A549 (cell line): ENCODE data around the gene GAS7. TPM values are rescaled to one million over a fixed set of nuclear protein-coding genes. Genes with fewer than 3 reads are reported as not detected.
"Not testable (repeated sequence)": the region's sequence is repeated elsewhere in the genome, so short reads cannot be mapped to it uniquely, and the experiment has no call there.

Experiments
- ATAC-seq, 2 experiments: fragments of 200-7000 bp in 1 of 2; fragments of >200 bp in 1 of 2; cut with Nextera tagmentation in 1 of 2; cut with Tn5 transposase in 1 of 2; 3 replicates each; pipeline versions ENCODE4 v1.8.0 to v1.9.1; 2018 to 2020; ENCODE audit warnings: mild to moderate bottlenecking in 1 of 2, moderate library complexity in 1 of 2
- CTCF ChIA-PET: fragments of 300-600 bp; sonication (Branson Sonifier 250); formaldehyde crosslinking; extraction: SDS; loops from one replicate; lab custom pipeline; 2021; ENCODE audit warnings: antibody characterized with exemption, inconsistent platforms; lab: Yijun Ruan, JAX
- POLR2A ChIA-PET: fragments of 350-600 bp; formaldehyde crosslinking; extraction: SDS; loops from one replicate; lab custom pipeline; 2021; ENCODE audit warnings: antibody characterized with exemption, inconsistent platforms; lab: Yijun Ruan, JAX
- DNase-seq, 2 experiments: peaks; one replicate each; pipeline versions ENCODE4 v3.0.0 to v3.0.0-alpha.2; 2011 to 2016; ENCODE audit warnings: low read depth in 1 of 2, low spot score in 1 of 2
- FAIRE-seq: peaks from 2 replicates; lab custom pipeline; 2011; peaks lifted over from hg19 to GRCh38; lab: Jason Lieb, UNC
- H3K27ac ChIP-seq, 2 experiments: fragments of >200 bp; sonication (Bioruptor Twin); formaldehyde crosslinking; 3 replicates each; pipeline ENCODE4 v1.5.1; 2016 to 2017
- H3K4me1 ChIP-seq: fragments of >200 bp; sonication (Bioruptor Twin); formaldehyde crosslinking; 3 replicates; pipeline ENCODE4 v1.6.1; 2016
- H3K4me2 ChIP-seq: fragments of >200 bp; sonication (Bioruptor Twin); formaldehyde crosslinking; 3 replicates; pipeline ENCODE4 v1.6.1; 2016
- H3K4me3 ChIP-seq: fragments of >200 bp; sonication (Bioruptor Twin); formaldehyde crosslinking; 3 replicates; pipeline ENCODE4 v1.5.1; 2016
- H3K9me3 ChIP-seq: fragments of >200 bp; sonication (Bioruptor Twin); formaldehyde crosslinking; 3 replicates; pipeline ENCODE4 v1.6.1; 2016
- CEBPB ChIP-seq, 2 experiments: fragments of >200 bp in 1 of 2; sonication (Bioruptor Twin) in 1 of 2; formaldehyde crosslinking in 1 of 2; IDR thresholded peaks; 2 replicates each; pipeline ENCODE4 v1.6.1; 2012 to 2016
- EHF ChIP-seq: fragments of 250-450 bp; sonication (Bioruptor Pico); IDR thresholded peaks from 2 replicates; pipeline ENCODE4 v1.5.0; 2020; ENCODE audit warnings: mild to moderate bottlenecking
- ESRRA ChIP-seq: fragments of 150-350 bp; IDR thresholded peaks from 2 replicates; pipeline ENCODE4 v1.6.1; 2014; ENCODE audit warnings: mild to moderate bottlenecking, low read length, borderline replicate concordance
- MAFK ChIP-seq: fragments of 450-650 bp; IDR thresholded peaks from 2 replicates; pipeline ENCODE4 v1.6.1; 2014; ENCODE audit not compliant: partially characterized antibody
- NPAS2 ChIP-seq: fragments of 250-450 bp; sonication (Bioruptor Pico); IDR thresholded peaks from 2 replicates; pipeline ENCODE4 v1.8.0; 2022; ENCODE audit warnings: mild to moderate bottlenecking, moderate library complexity, borderline replicate concordance
- NR3C1 ChIP-seq: fragments of >200 bp; sonication (Bioruptor Twin); formaldehyde crosslinking; IDR thresholded peaks from 3 replicates; pipeline ENCODE4 v1.6.1; 2017
- POLR2A ChIP-seq: IDR thresholded peaks from 2 replicates; pipeline ENCODE4 v1.6.1; 2012; ENCODE audit warnings: mild to moderate bottlenecking, low read length
- RNF2 ChIP-seq: fragments of 200-600 bp; sonication (generic); IDR thresholded peaks from 2 replicates; pipeline ENCODE4 v1.6.1; 2016; ENCODE audit warnings: low read depth, mild to moderate bottlenecking, antibody characterized with exemption, moderate library complexity, borderline replicate concordance
- ZNF302 ChIP-seq: fragments of 250-450 bp; sonication (Bioruptor Pico); IDR thresholded peaks from 2 replicates; pipeline ENCODE4 v1.9.0; 2021; ENCODE audit warnings: inconsistent platforms, mild to moderate bottlenecking, moderate library complexity
- ZSCAN20 ChIP-seq: fragments of 250-450 bp; sonication (Bioruptor Pico); IDR thresholded peaks from 2 replicates; pipeline ENCODE4 v1.8.0; 2022; ENCODE audit warnings: mild to moderate bottlenecking, moderate library complexity
- WGBS: methylation state at CpG from one replicate; pipeline ENCODE4 v1.1.6; 2017; ENCODE audit errors: missing lambda C conversion rate; 5-methylcytosine and 5-hydroxymethylcytosine counted together
- polyA plus RNA-seq, 4 experiments: library from polyadenylated mRNA; depleted of rRNA in 3 of 4; stranded (reverse); fragments of >200 nt; fragmentation: RNase III in 1 of 4; extraction: RNeasy Plus Mini Kit Qiagen cat#74134 plus additional on column Dnase treatment in 1 of 4; gene quantifications; 2 replicates in 3 of 4; 3 replicates in 1 of 4; pipeline ENCODE4 v1.2.3, GENCODE V29; 2011 to 2017
- TF ChIP-seq, protein P1 (sequence below): fragments of 250-450 bp; sonication (Bioruptor Pico); IDR thresholded peaks from 2 replicates; pipeline ENCODE4 v1.5.0; 2021; ENCODE audit warnings: mild to moderate bottlenecking, moderate library complexity, borderline replicate concordance
- TF ChIP-seq, protein P2 (sequence below): fragments of 250-450 bp; sonication (Bioruptor Pico); IDR thresholded peaks from 2 replicates; pipeline ENCODE4 v1.5.0; 2020; ENCODE audit warnings: low read depth, mild to moderate bottlenecking, moderate library complexity
- TF ChIP-seq, protein P3 (sequence below): IDR thresholded peaks from 2 replicates; pipeline ENCODE4 v1.6.1; 2012; ENCODE audit warnings: low read depth, borderline replicate concordance

GAS7 gene
- polyA plus RNA-seq, 2 of the 4 experiments (the other 2 are of a cell fraction), result 1.3 to 1.5 TPM

DNA sequence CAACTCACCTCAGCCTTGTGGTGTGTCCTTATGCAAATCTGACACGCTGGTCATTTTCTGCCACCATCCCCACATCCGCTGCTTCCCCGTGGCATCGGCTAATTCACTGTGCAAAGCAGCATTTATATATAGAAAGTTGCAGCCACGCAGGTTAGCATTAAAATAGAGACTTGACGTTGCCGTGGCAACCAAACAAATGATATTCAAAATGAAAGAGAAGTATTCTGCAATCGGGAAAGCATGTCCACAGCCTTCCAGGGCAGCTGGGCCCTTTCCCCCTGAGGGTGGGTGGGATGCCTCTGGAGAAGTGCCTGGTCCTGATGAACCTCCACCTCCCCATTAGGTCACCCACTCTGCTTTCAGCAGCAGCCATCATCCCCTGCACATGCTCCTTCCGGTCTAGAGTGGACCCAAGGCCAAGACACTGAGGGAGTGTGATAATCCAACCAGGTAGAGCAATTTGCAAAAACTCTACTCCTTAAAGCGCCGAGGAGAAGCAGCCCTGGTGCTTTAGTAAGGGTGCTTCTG lies 138.7 kb downstream of the GAS7 start:
- ATAC-seq (peak in 1 of 2 experiments; percentile 8; a peak in 2 of 6 replicates), DNase-seq (no peak), FAIRE-seq (no peak)
- 0 out of 3 replicates have a peak, but pooled peaks cover 4% of the 10 kb centered on the region for H3K9me3 ChIP-seq
- no peaks in the 10 kb centered on the region for H3K4me1 ChIP-seq
- H3K27ac ChIP-seq, result no peak overlapping the region
- ChIA-PET CTCF (interaction anchor here (1.6 kb wide), 1 partner anchor 10 kb away, joined by 3 read pairs; no protein-coding TSS in a partner anchor), POLR2A (no interaction called here)
- 20% methylated on average over 10 of the region's 11 CpGs for WGBS
- no peak overlapping the region for H3K4me3 ChIP-seq
- H3K4me2 ChIP-seq, result no peak overlapping the region
- TF ChIP-seq POLR2A (no peak), NR3C1 (no peak), MAFK (no peak), CEBPB (IDR thresholded peaks at IDR 0.05) (no peak), RNF2 (no peak), EHF (CRISPR knock-in tag) (no peak), ZNF302 (CRISPR knock-in tag) (no peak), NPAS2 (CRISPR knock-in tag) (no peak), ESRRA (no peak)
- TF ChIP-seq, protein P1, sequence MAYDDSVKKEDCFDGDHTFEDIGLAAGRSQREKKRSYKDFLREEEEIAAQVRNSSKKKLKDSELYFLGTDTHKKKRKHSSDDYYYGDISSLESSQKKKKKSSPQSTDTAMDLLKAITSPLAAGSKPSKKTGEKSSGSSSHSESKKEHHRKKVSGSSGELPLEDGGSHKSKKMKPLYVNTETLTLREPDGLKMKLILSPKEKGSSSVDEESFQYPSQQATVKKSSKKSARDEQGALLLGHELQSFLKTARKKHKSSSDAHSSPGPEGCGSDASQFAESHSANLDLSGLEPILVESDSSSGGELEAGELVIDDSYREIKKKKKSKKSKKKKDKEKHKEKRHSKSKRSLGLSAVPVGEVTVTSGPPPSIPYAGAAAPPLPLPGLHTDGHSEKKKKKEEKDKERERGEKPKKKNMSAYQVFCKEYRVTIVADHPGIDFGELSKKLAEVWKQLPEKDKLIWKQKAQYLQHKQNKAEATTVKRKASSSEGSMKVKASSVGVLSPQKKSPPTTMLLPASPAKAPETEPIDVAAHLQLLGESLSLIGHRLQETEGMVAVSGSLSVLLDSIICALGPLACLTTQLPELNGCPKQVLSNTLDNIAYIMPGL, result no peak
- TF ChIP-seq, protein P2, sequence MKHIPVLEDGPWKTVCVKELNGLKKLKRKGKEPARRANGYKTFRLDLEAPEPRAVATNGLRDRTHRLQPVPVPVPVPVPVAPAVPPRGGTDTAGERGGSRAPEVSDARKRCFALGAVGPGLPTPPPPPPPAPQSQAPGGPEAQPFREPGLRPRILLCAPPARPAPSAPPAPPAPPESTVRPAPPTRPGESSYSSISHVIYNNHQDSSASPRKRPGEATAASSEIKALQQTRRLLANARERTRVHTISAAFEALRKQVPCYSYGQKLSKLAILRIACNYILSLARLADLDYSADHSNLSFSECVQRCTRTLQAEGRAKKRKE (CRISPR knock-in tag), result no peak

DNA sequence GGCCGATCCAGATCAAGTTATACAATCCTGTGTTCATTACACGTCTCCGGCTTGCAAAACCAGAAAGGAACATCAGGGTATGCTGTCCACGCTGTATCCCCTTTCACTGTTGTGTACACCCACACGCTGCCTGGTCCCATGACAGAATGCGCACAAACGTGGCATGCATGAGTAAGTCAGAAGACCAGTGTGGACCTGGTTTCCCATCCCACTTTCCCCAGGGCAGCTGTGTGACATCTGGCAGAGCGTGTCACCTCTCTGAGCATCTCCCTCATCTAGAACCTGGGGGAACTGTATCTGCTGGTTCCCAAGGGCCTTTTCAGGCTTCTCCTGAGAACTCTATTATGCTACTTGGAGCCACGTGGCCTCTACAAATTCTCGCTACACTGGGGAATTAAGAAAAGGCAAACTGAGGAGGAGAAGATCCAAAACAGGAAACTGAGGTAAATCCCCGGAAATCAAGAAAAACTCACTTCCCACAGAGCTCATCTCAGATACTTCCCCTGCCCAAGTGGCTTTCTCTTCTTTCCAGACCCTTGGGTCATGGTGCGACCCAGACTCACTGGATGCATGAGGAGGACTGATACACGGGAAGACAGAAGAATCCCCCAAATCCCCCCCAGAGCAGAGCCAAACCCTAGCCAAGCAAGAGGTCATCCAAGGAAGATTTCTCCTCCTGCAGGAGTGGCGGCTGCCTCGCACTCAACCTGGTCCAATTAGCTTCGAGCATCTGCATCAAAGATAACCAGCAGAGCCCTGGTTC lies 139.3 kb downstream of the GAS7 start:
- FAIRE-seq, result no peak
- no peak overlapping the region for H3K4me2 ChIP-seq
- POLR2A ChIA-PET, result no interaction called here
- no peak overlapping the region for H3K4me3 ChIP-seq
- TF ChIP-seq, protein P3, sequence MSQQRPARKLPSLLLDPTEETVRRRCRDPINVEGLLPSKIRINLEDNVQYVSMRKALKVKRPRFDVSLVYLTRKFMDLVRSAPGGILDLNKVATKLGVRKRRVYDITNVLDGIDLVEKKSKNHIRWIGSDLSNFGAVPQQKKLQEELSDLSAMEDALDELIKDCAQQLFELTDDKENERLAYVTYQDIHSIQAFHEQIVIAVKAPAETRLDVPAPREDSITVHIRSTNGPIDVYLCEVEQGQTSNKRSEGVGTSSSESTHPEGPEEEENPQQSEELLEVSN, result no peak
- no peak for TF ChIP-seq ZSCAN20
- TF ChIP-seq, all 56 proteins: peak for 0
- DNase-seq (no peak), ATAC-seq (no peak)
- H3K9me3 ChIP-seq, result no peaks in the 10 kb centered on the region
- WGBS, result 47% methylated on average over 16 of the region's 16 CpGs
- no peaks in the 10 kb centered on the region for H3K4me1 ChIP-seq
- no peak overlapping the region for H3K27ac ChIP-seq
- CTCF ChIA-PET, result interaction anchor here (1.0 to 1.6 kb wide), 2 partner anchors 10 to 93 kb away, joined by 3 read pairs; no protein-coding TSS in a partner anchor

DNA sequence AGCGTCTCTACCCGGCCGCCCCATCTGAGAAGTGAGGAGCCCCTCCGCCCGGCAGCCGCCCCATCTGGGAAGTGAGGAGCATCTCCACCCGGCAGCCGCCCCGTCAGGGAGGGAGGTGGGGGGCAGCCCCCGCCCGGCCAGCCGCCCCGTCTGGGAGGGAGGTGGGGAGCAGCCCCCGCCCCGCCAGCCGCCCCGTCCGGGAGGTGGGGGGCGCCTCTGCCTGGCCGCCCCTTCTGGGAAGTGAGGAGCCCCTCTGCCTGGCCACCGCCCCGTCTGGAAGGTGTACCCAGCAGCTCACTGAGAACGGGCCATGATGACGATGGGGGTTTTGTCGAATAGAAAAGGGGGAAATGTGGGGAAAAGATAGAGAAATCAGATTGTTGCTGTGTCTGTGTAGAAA lies 140.9 kb downstream of the GAS7 start:
- POLR2A ChIA-PET, FAIRE-seq, H3K4me3 ChIP-seq, CTCF ChIA-PET, H3K9me3 ChIP-seq, ATAC-seq, H3K4me2 ChIP-seq, DNase-seq, H3K4me1 ChIP-seq, H3K27ac ChIP-seq: not testable (repeated sequence)
- 70% methylated on average over 5 of the region's 25 CpGs for WGBS

DNA sequence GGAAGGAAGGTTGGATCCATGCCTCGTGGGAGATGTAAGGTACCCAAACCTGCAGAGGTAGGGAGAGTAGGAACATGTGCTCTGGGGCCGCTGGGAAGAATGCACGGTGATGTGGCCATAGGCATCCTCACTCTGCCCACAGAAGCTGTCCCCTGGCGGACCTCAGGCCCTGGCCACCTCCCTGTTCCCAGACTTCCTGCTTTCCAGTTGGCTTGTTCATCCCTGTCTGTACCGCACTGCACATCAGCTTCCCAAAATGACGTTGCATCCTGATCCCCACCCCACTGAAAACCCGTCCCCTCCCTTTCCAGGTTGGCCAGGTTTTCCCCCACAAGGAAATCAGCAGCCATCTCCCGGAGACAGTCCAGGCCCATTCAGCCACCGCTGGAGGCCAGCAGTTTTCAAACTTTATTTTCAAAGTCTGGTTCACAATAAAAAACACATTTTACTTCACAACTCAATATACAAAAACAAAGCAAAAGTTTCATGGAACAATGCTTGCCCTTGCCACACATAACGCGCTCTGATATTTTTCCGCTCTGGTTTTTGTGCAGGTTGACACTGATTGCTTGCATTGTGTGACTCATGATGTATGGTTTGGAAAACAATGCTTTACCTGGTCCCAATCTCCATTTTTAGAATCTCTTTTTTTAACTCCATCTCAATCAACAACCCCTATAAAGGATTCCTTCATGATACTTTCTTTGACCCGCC lies 143.0 kb downstream of the GAS7 start:
- 53% methylated on average over 13 of the region's 13 CpGs for WGBS
- DNase-seq, result no peak
- TF ChIP-seq EHF (CRISPR knock-in tag), result no peak
- no peak for TF ChIP-seq NR3C1
- TF ChIP-seq, all 56 proteins: peak for 0
- CTCF ChIA-PET, result interaction anchor here (0.9 kb wide), 1 partner anchor 171 kb away, joined by 3 read pairs; no protein-coding TSS in a partner anchor
- H3K9me3 ChIP-seq, result no peaks in the 10 kb centered on the region
- POLR2A ChIA-PET, result no interaction called here
- no peaks in the 10 kb centered on the region for H3K4me1 ChIP-seq
- ATAC-seq (no peak), FAIRE-seq (peak; percentile 36)
- no peak overlapping the region for H3K4me2 ChIP-seq
- no peak overlapping the region for H3K27ac ChIP-seq
- H3K4me3 ChIP-seq, result no peak overlapping the region
